ENCODE data around the gene PCDHGA2.
"Not testable (repeated sequence)": the region's sequence is repeated elsewhere in the genome, so short reads cannot be mapped to it uniquely, and the experiment has no call there.

- TF ChIP-seq CTCF (IDR thresholded peaks at IDR 0.05 in 4 of 5, conservative IDR thresholded peaks at IDR 0.05 in 1 of 5); POLR2A (IDR thresholded peaks at IDR 0.05): not testable (repeated sequence)
These were observed 7.5 kb downstream of the PCDHGA2 start for GRCh38 chr5:141346017-141346416.
